Measurements from ENCODE around the gene UBE2F. TPM values are rescaled to one million over a fixed set of nuclear protein-coding genes. Genes with fewer than 3 reads are reported as not detected.

Gene UBE2F
- total and polyA plus RNA-seq, 2 of the 13 experiments (the other 11 are each of a cell fraction or from before 2014, with no cell fraction given) = 35.4 to 73.1 TPM

DNA sequence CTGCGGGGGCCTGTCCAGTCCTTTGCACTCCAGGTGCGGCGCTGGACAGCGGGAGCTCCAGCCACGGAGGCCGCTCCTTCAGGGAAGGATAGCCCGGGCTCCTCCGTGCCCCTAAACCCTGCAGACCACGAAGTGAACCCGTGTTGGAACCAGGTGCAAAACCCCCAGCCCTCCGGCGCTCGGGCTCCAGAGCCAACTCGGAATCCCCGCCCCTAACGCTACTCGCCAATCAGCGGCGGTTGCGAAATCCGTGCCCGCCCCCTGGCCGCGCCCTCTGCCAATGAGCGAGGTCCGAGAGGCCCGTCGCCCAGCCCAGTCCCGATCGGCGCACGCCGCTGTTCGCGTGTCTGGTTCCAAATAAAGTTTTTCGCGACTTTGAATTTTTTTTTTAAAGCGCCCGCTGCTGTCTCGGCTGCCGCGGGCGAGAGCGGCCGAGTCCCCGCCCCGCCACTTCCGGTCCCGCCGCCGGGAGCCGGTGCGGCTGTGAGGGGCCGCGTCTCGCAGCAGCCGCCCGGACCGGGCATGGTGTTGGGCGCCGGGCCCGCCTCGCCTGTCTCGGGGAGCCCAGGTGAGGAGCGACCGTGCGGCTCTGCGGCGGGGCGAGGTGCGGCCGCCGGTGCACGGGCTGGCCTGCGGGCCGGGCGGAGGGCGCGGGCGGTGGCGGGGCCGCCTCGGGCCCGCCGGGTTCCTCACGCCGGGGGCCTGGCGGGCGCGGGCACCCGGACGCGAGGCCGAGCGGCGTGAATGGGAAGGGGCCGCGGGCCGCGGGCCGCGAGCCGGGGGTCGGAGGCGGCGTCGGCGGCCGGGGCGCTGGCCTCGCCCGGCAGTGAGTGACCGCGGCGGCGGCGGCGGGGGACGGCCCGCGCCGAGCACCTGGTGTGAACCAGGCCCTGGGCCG lies at the start of gene UBE2F (continued):
- TF ChIP-seq U2AF2 (IDR thresholded peaks at IDR 0.05; ENCODE audit: low read depth, low read length) (peak; percentile 12; the same call in 1 of the 2 replicates), RFX3 (CRISPR knock-in tag; IDR thresholded peaks at IDR 0.05) (no peak), ZNF432 (CRISPR knock-in tag; IDR thresholded peaks at IDR 0.05; ENCODE audit: borderline replicate concordance) (no peak), ZNF672 (CRISPR knock-in tag; IDR thresholded peaks at IDR 0.05) (no peak), NR2C2 (CRISPR knock-in tag; IDR thresholded peaks at IDR 0.05; ENCODE audit: borderline replicate concordance) (peak; percentile 65), ZNF761 (CRISPR knock-in tag; conservative IDR thresholded peaks at IDR 0.05) (no peak; the same call in none of the 2 replicates), KLF11 (CRISPR knock-in tag; IDR thresholded peaks at IDR 0.05) (0 out of 2 replicates have a peak, but pooled peaks have one; percentile 55), IKZF1 (IDR thresholded peaks at IDR 0.05) (no peak), SRY (CRISPR knock-in tag; IDR thresholded peaks at IDR 0.05) (no peak), FOSL2 (CRISPR knock-in tag; IDR thresholded peaks at IDR 0.05) (peak; percentile 50), ZNF121 (CRISPR knock-in tag; IDR thresholded peaks at IDR 0.05) (no peak), PHF5A (CRISPR knock-in tag; IDR thresholded peaks at IDR 0.05; ENCODE audit: low read depth, unreplicated experiment) (no peak), ZNF136 (CRISPR knock-in tag; IDR thresholded peaks at IDR 0.05; ENCODE audit: low read depth) (peak; percentile 96), ONECUT2 (CRISPR knock-in tag; IDR thresholded peaks at IDR 0.05) (no peak), ZNF644 (CRISPR knock-in tag; IDR thresholded peaks at IDR 0.05; ENCODE audit: low read depth) (no peak), ZNF652 (CRISPR knock-in tag; IDR thresholded peaks at IDR 0.05; ENCODE audit: borderline replicate concordance, low read depth) (no peak), MAFG (CRISPR knock-in tag; IDR thresholded peaks at IDR 0.05) (no peak)
- TF ChIP-seq, protein P1, sequence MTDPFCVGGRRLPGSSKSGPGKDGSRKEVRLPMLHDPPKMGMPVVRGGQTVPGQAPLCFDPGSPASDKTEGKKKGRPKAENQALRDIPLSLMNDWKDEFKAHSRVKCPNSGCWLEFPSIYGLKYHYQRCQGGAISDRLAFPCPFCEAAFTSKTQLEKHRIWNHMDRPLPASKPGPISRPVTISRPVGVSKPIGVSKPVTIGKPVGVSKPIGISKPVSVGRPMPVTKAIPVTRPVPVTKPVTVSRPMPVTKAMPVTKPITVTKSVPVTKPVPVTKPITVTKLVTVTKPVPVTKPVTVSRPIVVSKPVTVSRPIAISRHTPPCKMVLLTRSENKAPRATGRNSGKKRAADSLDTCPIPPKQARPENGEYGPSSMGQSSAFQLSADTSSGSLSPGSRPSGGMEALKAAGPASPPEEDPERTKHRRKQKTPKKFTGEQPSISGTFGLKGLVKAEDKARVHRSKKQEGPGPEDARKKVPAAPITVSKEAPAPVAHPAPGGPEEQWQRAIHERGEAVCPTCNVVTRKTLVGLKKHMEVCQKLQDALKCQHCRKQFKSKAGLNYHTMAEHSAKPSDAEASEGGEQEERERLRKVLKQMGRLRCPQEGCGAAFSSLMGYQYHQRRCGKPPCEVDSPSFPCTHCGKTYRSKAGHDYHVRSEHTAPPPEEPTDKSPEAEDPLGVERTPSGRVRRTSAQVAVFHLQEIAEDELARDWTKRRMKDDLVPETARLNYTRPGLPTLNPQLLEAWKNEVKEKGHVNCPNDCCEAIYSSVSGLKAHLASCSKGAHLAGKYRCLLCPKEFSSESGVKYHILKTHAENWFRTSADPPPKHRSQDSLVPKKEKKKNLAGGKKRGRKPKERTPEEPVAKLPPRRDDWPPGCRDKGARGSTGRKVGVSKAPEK (CRISPR knock-in tag; IDR thresholded peaks at IDR 0.05; ENCODE audit: borderline replicate concordance) = no peak
- TF ChIP-seq, protein P2, sequence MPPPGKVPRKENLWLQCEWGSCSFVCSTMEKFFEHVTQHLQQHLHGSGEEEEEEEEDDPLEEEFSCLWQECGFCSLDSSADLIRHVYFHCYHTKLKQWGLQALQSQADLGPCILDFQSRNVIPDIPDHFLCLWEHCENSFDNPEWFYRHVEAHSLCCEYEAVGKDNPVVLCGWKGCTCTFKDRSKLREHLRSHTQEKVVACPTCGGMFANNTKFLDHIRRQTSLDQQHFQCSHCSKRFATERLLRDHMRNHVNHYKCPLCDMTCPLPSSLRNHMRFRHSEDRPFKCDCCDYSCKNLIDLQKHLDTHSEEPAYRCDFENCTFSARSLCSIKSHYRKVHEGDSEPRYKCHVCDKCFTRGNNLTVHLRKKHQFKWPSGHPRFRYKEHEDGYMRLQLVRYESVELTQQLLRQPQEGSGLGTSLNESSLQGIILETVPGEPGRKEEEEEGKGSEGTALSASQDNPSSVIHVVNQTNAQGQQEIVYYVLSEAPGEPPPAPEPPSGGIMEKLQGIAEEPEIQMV (CRISPR knock-in tag; IDR thresholded peaks at IDR 0.05; ENCODE audit: low read depth) = no peak
- TF ChIP-seq, protein P3, sequence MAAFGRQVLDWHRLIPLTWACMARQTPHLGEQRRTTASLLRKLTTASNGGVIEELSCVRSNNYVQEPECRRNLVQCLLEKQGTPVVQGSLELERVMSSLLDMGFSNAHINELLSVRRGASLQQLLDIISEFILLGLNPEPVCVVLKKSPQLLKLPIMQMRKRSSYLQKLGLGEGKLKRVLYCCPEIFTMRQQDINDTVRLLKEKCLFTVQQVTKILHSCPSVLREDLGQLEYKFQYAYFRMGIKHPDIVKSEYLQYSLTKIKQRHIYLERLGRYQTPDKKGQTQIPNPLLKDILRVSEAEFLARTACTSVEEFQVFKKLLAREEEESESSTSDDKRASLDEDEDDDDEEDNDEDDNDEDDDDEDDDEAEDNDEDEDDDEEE (CRISPR knock-in tag; IDR thresholded peaks at IDR 0.05) = no peak; the same call in 1 of the 2 replicates
- TF ChIP-seq, protein P4, sequence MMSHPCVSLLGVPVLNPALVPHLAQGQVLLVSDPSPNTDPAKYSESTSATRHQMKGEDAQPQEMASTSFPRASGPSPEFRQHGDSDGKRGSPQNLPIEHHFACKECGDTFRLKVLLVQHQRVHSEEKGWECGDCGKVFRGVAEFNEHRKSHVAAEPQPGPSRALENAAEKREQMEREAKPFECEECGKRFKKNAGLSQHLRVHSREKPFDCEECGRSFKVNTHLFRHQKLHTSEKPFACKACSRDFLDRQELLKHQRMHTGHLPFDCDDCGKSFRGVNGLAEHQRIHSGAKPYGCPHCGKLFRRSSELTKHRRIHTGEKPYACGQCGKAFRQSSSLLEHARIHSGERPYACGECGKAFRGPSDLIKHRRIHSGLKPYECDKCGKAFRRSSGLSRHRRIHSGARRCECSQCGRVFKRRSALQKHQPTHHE (CRISPR knock-in tag; IDR thresholded peaks at IDR 0.05; ENCODE audit: borderline replicate concordance) = peak; percentile 94; the same call in 1 of the 2 replicates
- TF ChIP-seq, protein P5, sequence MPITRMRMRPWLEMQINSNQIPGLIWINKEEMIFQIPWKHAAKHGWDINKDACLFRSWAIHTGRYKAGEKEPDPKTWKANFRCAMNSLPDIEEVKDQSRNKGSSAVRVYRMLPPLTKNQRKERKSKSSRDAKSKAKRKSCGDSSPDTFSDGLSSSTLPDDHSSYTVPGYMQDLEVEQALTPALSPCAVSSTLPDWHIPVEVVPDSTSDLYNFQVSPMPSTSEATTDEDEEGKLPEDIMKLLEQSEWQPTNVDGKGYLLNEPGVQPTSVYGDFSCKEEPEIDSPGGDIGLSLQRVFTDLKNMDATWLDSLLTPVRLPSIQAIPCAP (CRISPR knock-in tag; IDR thresholded peaks at IDR 0.05; ENCODE audit: low read depth) = no peak
